ENCODE results near the gene SPATA9. TPM values are rescaled to one million over a fixed set of nuclear protein-coding genes. Genes with fewer than 3 reads are reported as not detected.
A peak's percentile ranks its signal among the peaks of the same experiment; 100 is the strongest.

Gene SPATA9
- total RNA-seq = 3.5 TPM
- long read RNA-seq, partial matches to known transcripts = 0 of 12 reads
- long read RNA-seq, other reads (novel, unspliced or antisense) = 12 of 12 reads

- DNase-seq (ENCODE audit: low spot score) = no peak
These were observed at the start of gene SPATA9 for GRCh38 chr5:95682891-95683290. TSS of gene SPATA9 (minus strand) at chr5:95682991. CDS start at chr5:95682854, 137 bp downstream.

- DNase-seq (ENCODE audit: low spot score) = no peak
These were observed 49.1 kb upstream of the SPATA9 start for GRCh38 chr5:95731571-95732554.

DNA sequence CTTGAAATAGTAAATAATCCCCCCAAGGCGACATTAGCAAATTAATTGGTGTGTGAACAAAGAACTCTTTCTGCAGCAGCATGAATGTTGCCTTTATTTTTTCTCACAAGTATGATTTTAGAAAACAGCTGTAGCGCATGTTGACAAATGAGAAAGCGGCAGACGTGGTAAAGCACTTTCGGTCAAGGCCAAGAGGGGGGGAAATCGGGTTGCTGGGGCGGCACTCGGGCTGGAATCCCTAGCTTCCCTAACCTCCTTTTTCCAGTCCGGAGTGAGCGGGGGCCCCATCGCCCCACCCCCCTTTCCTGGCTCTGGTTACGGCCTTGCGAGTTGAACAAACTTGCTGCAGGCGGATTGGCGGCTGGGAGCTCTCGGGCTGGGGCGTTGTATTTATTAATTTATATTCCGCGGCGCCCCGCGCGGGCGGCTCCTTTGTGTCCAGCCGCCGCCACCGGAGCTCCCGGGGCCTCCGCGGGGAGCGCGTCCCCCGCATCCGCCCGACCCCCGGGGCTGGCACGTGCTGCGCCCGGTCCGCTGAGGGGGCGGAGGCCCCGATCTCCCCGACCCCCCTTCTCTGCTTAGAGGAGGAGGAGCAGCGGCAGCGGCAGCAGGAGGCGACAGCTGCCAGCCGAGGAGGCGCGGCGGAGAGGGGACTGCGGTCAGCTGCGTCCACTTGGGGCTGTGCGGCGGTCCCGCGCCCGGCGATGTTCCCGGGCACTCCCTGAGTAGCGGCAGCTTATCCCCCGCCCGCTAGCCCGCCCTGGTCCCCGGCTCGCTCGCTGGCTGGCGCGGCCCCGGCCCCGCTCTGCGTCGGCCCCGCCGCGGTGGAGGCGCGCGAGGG, 48.2 kb upstream of the SPATA9 start, which contains the start of gene RHOBTB3:
TSS of gene RHOBTB3 (plus strand) at position 607 of the 841 bp plus-strand sequence. CDS start 347 bp downstream, outside the sequence.
- DNase-seq (ENCODE audit: low spot score) = peak; percentile 93

DNA sequence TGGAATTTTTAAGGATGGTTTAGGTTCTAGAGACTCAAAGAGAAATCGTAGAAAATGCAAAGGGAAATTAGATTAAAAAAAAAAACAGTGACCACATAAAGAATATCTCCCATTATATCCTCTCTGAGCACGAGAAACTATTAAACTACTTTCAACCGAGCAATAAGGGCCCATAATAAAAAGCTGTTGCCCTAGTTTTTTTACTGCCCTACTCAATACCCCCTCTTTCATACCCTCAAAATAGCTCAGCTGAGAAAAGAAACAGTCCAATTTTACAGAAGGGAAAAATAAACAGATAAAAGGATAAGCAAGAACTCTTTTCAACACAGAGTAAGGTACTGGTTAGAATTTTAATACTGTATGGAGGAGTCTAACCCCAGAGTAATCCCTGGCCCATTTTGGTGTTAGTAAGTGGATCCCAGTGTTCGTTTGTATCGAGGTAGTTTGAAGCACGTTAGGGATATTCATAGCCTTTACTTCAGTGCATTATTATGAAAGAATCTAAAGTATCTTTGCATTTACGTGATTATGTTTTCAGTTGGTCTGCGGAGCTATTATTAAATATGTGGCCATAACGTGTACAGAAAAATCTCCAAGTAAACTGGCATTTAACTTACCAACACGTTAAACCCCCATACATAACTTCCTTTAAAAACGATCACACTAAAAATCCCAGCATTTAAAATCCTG, 47.4 kb upstream of the SPATA9 start:
- no peak for DNase-seq (ENCODE audit: low spot score)

- no peak for DNase-seq (ENCODE audit: low spot score)
These were observed 46.6 kb upstream of the SPATA9 start for GRCh38 chr5:95729115-95730010.

- no peak for DNase-seq (ENCODE audit: low spot score)
These were observed 45.8 kb upstream of the SPATA9 start for GRCh38 chr5:95728494-95729114.

- DNase-seq (ENCODE audit: low spot score) = no peak
These were observed 45.0 kb upstream of the SPATA9 start for GRCh38 chr5:95727764-95728191.

- no peak for DNase-seq (ENCODE audit: low spot score)
These were observed 44.3 kb upstream of the SPATA9 start for GRCh38 chr5:95726811-95727763.

DNA sequence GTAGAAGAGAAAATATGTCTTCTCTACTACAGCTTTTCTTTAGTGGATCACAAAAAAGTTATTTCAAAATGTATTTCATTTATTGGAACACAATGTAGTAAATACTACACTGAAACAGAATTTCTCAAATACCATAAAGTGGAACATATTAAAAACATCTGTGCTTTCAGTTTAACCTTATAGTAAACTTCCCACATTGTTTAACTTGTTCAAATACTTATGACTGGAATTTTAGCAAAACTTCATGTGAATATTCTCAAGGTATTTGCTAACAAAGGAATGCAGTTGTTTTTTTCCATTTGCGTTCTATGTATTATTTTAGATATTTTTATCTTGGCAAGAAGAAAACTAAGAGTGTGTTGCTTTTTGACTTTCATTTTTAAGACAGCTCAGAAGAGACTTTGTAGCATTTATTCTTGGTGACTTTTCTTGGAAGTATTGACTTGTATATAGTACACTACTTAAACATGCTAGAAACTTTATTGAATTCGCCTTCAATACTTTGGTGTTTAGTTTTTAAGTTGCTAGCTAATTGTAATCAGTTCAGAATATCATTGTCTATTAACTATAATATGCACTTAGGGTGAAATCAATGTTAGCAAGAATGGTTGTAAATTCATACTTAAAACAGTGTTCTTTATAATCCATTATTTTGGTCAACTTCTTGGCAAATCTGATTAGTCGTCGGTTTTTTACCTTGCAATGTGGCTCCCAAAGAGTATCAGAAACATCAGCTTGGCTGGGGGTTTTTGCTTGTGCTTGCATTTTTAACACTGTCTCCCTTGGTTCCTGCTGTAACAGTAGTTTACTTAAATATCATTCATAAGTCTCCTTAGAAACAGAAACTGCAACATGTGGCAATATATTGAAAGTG, 43.4 kb upstream of the SPATA9 start:
- DNase-seq (ENCODE audit: low spot score) = no peak

- DNase-seq (ENCODE audit: low spot score) = no peak
These were observed 42.5 kb upstream of the SPATA9 start for GRCh38 chr5:95725071-95725820.

- no peak for DNase-seq (ENCODE audit: low spot score)
These were observed 41.0 kb upstream of the SPATA9 start for GRCh38 chr5:95723632-95724369.

DNA sequence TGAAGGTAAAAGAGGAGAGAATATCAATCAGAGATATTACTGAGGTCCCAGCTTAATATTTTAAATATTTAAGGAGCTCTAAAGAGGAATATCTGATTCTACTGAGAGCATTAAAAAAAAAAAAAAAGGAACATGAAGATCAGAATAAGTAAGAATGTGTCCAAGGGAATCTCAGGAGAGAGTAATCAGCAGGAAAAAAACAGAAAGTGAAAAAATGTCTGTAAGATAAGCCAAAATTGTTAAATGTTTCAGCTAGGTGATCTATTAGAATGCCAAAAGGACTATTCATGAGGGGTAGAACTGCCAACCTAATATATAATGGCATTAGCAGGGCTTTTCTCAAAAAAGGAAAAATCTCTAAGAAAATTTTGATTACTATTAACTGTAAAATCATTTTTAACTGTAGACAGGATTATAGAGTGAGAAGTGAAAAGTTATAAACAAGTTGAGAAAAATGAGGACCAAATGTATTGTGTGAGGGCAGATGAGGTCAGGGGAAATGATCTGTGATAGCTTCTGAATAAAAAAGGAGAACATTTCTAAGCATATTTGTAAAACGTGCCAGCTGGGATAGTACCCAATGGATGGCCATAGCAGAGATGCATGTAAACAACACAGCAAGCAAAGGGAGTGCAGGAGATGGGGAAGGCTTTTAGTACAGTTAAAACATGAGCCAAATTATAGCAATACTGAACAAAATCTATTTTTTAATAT, 38.9 kb upstream of the SPATA9 start:
- DNase-seq (ENCODE audit: low spot score) = no peak

GRCh38 chr5:95720094-95720786, 37.4 kb upstream of the SPATA9 start:
- DNase-seq (ENCODE audit: low spot score) = no peak

GRCh38 chr5:95718738-95719137, 35.9 kb upstream of the SPATA9 start:
- no peak for DNase-seq (ENCODE audit: low spot score)

DNA sequence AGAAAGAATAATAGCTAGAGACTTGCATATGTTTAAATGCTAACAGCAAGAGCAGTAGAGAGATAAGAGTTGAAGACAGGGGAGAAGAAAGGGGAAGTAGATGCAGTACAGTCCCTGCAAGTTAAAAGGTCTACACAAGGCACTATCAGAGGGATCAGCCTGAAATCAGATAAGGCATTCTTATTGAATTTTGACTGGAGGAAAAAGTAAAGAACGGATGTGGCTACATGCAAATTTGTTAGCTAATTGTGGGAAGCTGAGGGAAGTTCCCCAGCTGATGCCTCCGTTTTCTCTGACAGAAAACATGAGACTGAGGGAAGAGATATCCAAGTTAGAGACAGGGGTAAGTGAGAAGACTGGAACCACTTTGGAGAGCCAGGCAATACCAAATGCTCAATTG, 35.4 kb upstream of the SPATA9 start:
- DNase-seq (ENCODE audit: low spot score) = no peak

All from mesenteric fat pad (tissue), 1 donor.